BJ (cell line): Measurements from ENCODE around the gene RPRD2. TPM values are rescaled to one million over a fixed set of nuclear protein-coding genes. Genes with fewer than 3 reads are reported as not detected.

Experiments used
- CTCF ChIA-PET: fragments of 350-600 bp; formaldehyde crosslinking; extraction: SDS; loops from one replicate; lab custom pipeline; 2021; ENCODE audit warnings: antibody characterized with exemption, inconsistent platforms; lab: Yijun Ruan, JAX
- POLR2A ChIA-PET: fragments of 300-600 bp; sonication (Branson Sonifier 250); formaldehyde crosslinking; extraction: SDS; loops from one replicate; lab custom pipeline; 2021; ENCODE audit warnings: antibody characterized with exemption; lab: Charles Lee
- DNase-seq: peaks from one replicate; pipeline ENCODE4 v3.0.0-alpha.2; 2011; ENCODE audit warnings: low read depth
- H3K27me3 ChIP-seq: 2 replicates; pipeline ENCODE4 v1.6.0; 2011; ENCODE audit warnings: low read length; ENCODE audit not compliant: control insufficient read depth, insufficient read depth
- H3K36me3 ChIP-seq: 2 replicates; pipeline ENCODE4 v1.5.1; 2011; ENCODE audit warnings: low read length; ENCODE audit not compliant: control insufficient read depth, insufficient read depth
- H3K4me3 ChIP-seq: 2 replicates; pipeline ENCODE4 v1.5.1; 2011; ENCODE audit warnings: low read depth, mild to moderate bottlenecking, control low read depth, low read length
- CTCF ChIP-seq: IDR thresholded peaks from 2 replicates; pipeline ENCODE4 v1.5.1; 2011; ENCODE audit warnings: low read depth, mild to moderate bottlenecking, control low read depth, inconsistent platforms, low read length, moderate library complexity; ENCODE audit not compliant: insufficient read depth
- polyA plus RNA-seq: library from polyadenylated mRNA; depleted of rRNA; stranded (reverse); fragments of >200 nt; gene quantifications from 2 replicates; pipeline ENCODE4 v1.2.3, GENCODE V29; 2011

Gene RPRD2
- polyA plus RNA-seq, 1 experiment = 15.1 TPM

- no peaks in the 10 kb centered on the region for H3K27me3 ChIP-seq
- no peak for DNase-seq
- H3K4me3 ChIP-seq = no peak overlapping the region
- H3K36me3 ChIP-seq = no peaks in the 10 kb centered on the region
- POLR2A ChIA-PET = no interaction called here
- CTCF ChIA-PET = interaction anchor here (0.6 kb wide), 1 partner anchor 103 kb away, joined by 3 read pairs; no protein-coding TSS in a partner anchor
- TF ChIP-seq CTCF = no peak
Measured at GRCh38 chr1:150410582-150411101, 46.7 kb downstream of the RPRD2 start.

GRCh38 chr1:150414592-150414991 is 50.6 kb downstream of the RPRD2 start:
- ChIA-PET CTCF (interaction anchor here (0.7 kb wide), 1 partner anchor 24 kb away, joined by 3 read pairs; no protein-coding TSS in a partner anchor), POLR2A (no interaction called here)
- no peak for TF ChIP-seq CTCF
- no peaks in the 10 kb centered on the region for H3K27me3 ChIP-seq
- H3K4me3 ChIP-seq = no peak overlapping the region
- H3K36me3 ChIP-seq = no peaks in the 10 kb centered on the region
- no peak for DNase-seq

GRCh38 chr1:150415800-150416199 is 51.9 kb downstream of the RPRD2 start:
- H3K36me3 ChIP-seq = no peaks in the 10 kb centered on the region
- no peak for DNase-seq
- CTCF ChIA-PET = no interaction called here
- H3K4me3 ChIP-seq = no peak overlapping the region
- no peaks in the 10 kb centered on the region for H3K27me3 ChIP-seq
- POLR2A ChIA-PET = no interaction called here
- TF ChIP-seq CTCF = no peak

GRCh38 chr1:150420560-150421265 is 56.8 kb downstream of the RPRD2 start:
- TF ChIP-seq CTCF = no peak
- DNase-seq = no peak
- Histone ChIP-seq H3K4me3 (no peak overlapping the region), H3K27me3 (no peaks in the 10 kb centered on the region), H3K36me3 (no peaks in the 10 kb centered on the region)
- CTCF ChIA-PET = no interaction called here
- POLR2A ChIA-PET = no interaction called here

GRCh38 chr1:150422541-150422940 is 58.6 kb downstream of the RPRD2 start:
- H3K36me3 ChIP-seq = 0 out of 2 replicates have a peak, but pooled peaks cover 2% of the 10 kb centered on the region
- ChIA-PET CTCF (no interaction called here), POLR2A (no interaction called here)
- no peaks in the 10 kb centered on the region for H3K27me3 ChIP-seq
- no peak overlapping the region for H3K4me3 ChIP-seq
- TF ChIP-seq CTCF = no peak
- no peak for DNase-seq
